ENCODE measurements around the gene TBC1D10A.

- TF ChIP-seq CTCF (conservative IDR thresholded peaks at IDR 0.05 in 1 of 2, IDR thresholded peaks at IDR 0.05 in 1 of 2; ENCODE audit: extremely low read depth in 1 of 2, insufficient read depth in 1 of 2, low read depth in 1 of 2, low read length in 2 of 2) (no peak), EZH2 (IDR thresholded peaks at IDR 0.05; ENCODE audit: borderline replicate concordance, low read length) (no peak)
Observed at GRCh38 chr22:30284172-30284571, 42.6 kb downstream of the TBC1D10A start.

Measured in mammary epithelial cell (primary cell).